Activated T-helper 1 cell treated with anti-CD3 and anti-CD28 coated beads, Interleukin-12 subunit alpha, Interleukin-12 subunit beta, Interleukin-2, Interleukin-4 antibody, amounts not matched to agents 30 ng/mL and 10 ng/mL and 1 ng/mL, durations not matched to agents 14 hours and 24 hours and 36 hours (primary cell): ENCODE data around the gene PRDM1. TPM values are rescaled to one million over a fixed set of nuclear protein-coding genes. Genes with fewer than 3 reads are reported as not detected.

Source experiments
- DNase-seq: peaks from one replicate; pipeline ENCODE4 v3.0.0; 2021; ENCODE audit warnings: low spot score
- H3K27ac Mint-ChIP-seq: one replicate; pipeline ENCODE4 v1.8.0; 2021; ENCODE audit warnings: mild to moderate bottlenecking, mixed read lengths
- H3K27me3 Mint-ChIP-seq: one replicate; pipeline ENCODE4 v1.8.0; 2022; ENCODE audit warnings: mild to moderate bottlenecking, moderate library complexity, mixed read lengths; ENCODE audit not compliant: insufficient read depth
- H3K36me3 Mint-ChIP-seq: one replicate; pipeline ENCODE4 v1.8.0; 2021; ENCODE audit warnings: low read depth, mixed read lengths
- H3K4me1 Mint-ChIP-seq: one replicate; pipeline ENCODE4 v1.8.0; 2021; ENCODE audit warnings: low read depth, mixed read lengths
- H3K4me3 Mint-ChIP-seq: one replicate; pipeline ENCODE4 v1.8.0; 2021; ENCODE audit warnings: mild to moderate bottlenecking, moderate library complexity, mixed read lengths
- H3K9me3 Mint-ChIP-seq: one replicate; pipeline ENCODE4 v1.8.0; 2021; ENCODE audit warnings: mixed read lengths
- intact Hi-C: fragments of 100-400 bp; cut with micrococcal nuclease; formaldehyde crosslinking; loops from one replicate; pipeline ENCODE4 v1.15.1; 2024
- total RNA-seq: library from RNA; stranded (reverse); gene quantifications from 2 replicates; pipeline ENCODE4 v1.2.3, GENCODE V29; 2022

The PRDM1 gene
- total RNA-seq, 1 donor from 2014 or later: 78.8 TPM

DNA sequence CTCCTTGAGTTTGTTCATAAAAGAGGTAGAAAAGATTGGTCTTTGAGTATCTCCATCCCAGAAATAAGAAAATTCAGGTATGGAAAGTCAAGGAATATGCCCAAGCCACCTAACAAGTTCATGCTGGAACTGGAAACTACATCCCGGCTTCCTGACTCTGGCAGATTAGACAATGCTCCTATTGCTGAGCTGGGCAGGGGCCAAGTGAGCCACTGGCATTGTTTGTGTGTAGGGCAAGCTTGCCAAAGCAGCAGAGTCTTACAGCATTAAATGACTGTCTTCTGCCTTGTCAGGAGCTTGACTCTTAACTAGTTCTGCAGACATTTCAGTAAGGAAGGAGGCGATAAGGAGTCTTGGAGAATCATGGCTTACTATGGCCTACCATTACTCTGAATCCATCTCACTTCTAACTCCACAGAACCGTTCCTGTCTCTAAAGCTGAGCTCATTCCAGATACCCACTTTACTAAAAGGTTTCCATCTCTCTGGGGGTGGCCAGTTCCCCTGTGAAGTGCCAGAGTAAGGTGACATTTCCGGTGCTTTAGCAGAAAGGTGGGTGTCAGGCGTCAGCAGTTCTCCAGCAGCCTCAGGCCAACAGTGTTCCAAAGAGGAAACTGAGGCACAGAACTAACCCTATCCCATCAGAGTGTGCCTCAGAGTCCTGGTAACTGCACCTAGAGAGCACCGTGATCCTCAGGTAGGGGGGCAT lies 30.1 kb downstream of the PRDM1 start:
- intact Hi-C loops: no loop called here
- H3K9me3 Mint-ChIP-seq: peaks cover 6% of the 10 kb centered on the region
- no peak overlapping the region for H3K4me3 Mint-ChIP-seq
- no peak for DNase-seq
- H3K36me3 Mint-ChIP-seq: peaks cover 7% of the 10 kb centered on the region
- H3K27ac Mint-ChIP-seq: no peak overlapping the region
- H3K4me1 Mint-ChIP-seq: peaks cover 94% of the 10 kb centered on the region
- H3K27me3 Mint-ChIP-seq: peaks cover 2% of the 10 kb centered on the region

DNA sequence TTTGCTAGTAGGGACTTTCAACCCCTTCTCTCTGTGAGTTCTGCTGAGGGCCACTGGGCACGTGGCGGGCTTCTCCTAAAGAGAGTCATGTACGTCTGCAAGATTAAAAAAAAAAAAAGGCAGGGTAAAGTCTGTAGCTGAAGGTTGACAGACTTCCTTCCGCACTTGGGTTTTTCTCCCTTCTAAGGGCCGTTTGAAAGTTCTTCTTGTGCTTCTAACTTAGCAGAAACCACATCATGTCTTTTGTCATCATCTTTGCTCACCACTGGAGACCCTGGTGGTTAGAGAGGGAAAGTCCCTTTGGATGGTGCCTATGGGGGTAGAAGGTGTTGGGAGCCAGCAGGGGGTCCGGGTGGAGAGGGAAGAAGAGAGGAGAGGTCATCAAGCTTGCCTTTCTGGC lies 31.4 kb downstream of the PRDM1 start:
- DNase-seq: peak; percentile 54
- peaks cover 91% of the 10 kb centered on the region for H3K4me1 Mint-ChIP-seq
- intact Hi-C loops: loop anchor here (1.0 kb wide), 1 partner anchor 25 kb away; no protein-coding TSS in a partner anchor
- peaks cover 6% of the 10 kb centered on the region for H3K9me3 Mint-ChIP-seq
- peaks cover 4% of the 10 kb centered on the region for H3K36me3 Mint-ChIP-seq
- peaks cover 2% of the 10 kb centered on the region for H3K27me3 Mint-ChIP-seq
- H3K4me3 Mint-ChIP-seq: peak overlapping the region; percentile 53
- H3K27ac Mint-ChIP-seq: peak overlapping the region; percentile 80

DNA sequence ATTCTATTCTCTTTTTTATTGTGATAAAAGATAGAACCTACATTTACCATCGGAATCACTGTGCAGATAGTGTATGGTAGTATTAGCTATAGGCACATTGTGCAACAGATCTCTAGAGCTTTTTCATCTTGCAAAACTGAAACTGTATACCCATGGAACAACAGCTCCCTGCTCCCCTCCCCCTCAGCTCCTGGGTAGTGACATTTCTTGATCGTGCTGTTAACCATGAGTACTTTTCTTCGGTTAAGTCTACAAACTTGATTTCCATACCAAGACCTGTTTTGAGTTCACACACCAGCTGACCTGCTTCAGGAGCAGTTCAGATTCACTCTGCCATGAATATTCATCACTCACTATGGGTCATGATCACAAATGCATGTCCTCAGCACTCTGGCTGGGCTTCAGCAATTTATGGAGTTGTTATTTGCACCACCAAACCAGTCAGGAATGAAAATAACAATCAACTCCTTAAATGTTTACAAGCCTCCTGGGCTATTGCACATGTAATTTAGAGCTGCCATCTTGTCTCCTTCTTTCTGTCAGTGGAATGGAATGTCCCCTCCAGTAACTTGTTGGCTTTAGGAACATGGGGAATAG lies 32.8 kb downstream of the PRDM1 start:
- Mint-ChIP-seq H3K27ac (peak overlapping the region; percentile 40), H3K4me1 (peaks cover 88% of the 10 kb centered on the region), H3K9me3 (peaks cover 6% of the 10 kb centered on the region), H3K27me3 (peaks cover 2% of the 10 kb centered on the region), H3K4me3 (no peak overlapping the region), H3K36me3 (peaks cover 4% of the 10 kb centered on the region)
- intact Hi-C loops: no loop called here
- no peak for DNase-seq

DNA sequence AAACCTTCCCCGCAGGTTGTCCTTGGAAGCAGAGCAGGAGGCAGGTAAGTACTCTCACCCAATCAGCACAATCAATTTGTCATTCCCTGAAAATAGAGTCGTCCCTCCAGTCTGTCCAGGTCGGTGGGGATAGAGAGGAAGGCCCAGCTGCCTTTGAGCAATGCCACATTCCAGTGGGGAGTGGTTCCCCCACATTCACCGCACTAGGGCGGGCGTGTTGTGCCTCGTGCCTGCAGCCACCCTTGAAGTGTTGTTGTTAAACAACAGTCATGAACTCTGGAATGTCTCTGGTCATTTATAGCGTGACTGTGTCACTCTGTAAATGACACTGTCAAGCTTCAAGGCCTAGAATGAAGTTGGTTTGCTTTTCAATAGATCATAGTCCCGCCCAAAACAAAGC lies 33.4 kb downstream of the PRDM1 start:
- Mint-ChIP-seq H3K4me1 (peaks cover 88% of the 10 kb centered on the region), H3K9me3 (peaks cover 6% of the 10 kb centered on the region), H3K27ac (no peak overlapping the region), H3K4me3 (no peak overlapping the region), H3K36me3 (peaks cover 4% of the 10 kb centered on the region), H3K27me3 (peaks cover 2% of the 10 kb centered on the region)
- intact Hi-C loops: no loop called here
- DNase-seq: no peak

DNA sequence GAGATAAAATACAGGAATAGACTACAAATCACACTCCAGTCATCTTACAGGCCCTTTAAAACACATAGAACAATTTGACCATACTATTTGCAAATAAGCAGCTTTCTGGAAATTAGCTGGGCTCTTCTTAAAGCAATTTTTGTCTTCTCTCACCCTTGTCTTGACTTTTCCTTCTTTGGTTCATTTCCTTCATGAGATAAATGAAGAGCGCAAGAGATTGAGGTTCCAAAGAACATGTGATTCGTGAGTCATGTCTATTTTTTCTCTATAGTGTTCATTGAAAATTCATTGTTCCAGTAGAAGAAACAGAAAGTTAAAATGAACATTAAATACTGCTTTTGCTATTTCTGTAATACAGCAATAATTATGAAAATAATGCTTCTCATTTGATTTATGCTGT lies 33.9 kb downstream of the PRDM1 start:
- H3K9me3 Mint-ChIP-seq: peaks cover 6% of the 10 kb centered on the region
- H3K27me3 Mint-ChIP-seq: peaks cover 4% of the 10 kb centered on the region
- no peak for DNase-seq
- no peak overlapping the region for H3K4me3 Mint-ChIP-seq
- H3K36me3 Mint-ChIP-seq: peaks cover 4% of the 10 kb centered on the region
- peaks cover 88% of the 10 kb centered on the region for H3K4me1 Mint-ChIP-seq
- intact Hi-C loops: no loop called here
- H3K27ac Mint-ChIP-seq: no peak overlapping the region

DNA sequence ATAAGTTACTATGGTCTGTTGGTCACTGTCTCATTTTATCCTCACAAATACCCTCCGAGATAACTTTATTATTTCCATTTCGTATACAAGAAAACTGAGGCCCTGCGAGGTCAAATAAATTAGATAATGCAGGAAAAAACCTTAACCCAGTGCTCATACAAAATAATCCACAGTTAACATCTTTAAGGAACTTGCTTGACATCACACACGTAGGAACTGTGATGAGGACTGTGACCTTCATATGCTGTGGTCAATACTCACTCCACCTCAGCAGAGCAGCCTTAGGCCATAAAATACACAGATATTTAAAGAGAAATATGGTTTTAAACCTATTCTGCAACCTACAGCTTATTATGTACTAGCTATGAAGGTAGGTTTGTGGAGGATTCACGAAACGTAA lies 34.3 kb downstream of the PRDM1 start:
- peaks cover 7% of the 10 kb centered on the region for H3K27me3 Mint-ChIP-seq
- H3K4me1 Mint-ChIP-seq: peaks cover 88% of the 10 kb centered on the region
- H3K4me3 Mint-ChIP-seq: no peak overlapping the region
- peaks cover 4% of the 10 kb centered on the region for H3K36me3 Mint-ChIP-seq
- H3K27ac Mint-ChIP-seq: no peak overlapping the region
- intact Hi-C loops: no loop called here
- peaks cover 6% of the 10 kb centered on the region for H3K9me3 Mint-ChIP-seq
- DNase-seq: no peak

- Mint-ChIP-seq H3K4me3 (no peak overlapping the region), H3K9me3 (peaks cover 6% of the 10 kb centered on the region), H3K4me1 (peaks cover 85% of the 10 kb centered on the region), H3K27ac (no peak overlapping the region), H3K36me3 (peaks cover 8% of the 10 kb centered on the region), H3K27me3 (peaks cover 7% of the 10 kb centered on the region)
- intact Hi-C loops: no loop called here
- DNase-seq: no peak
These were observed 36.3 kb downstream of the PRDM1 start for GRCh38 chr6:106122306-106122918.

GRCh38 chr6:106122938-106123656 lies 37.0 kb downstream of the PRDM1 start:
- DNase-seq: no peak
- Mint-ChIP-seq H3K9me3 (peaks cover 6% of the 10 kb centered on the region), H3K4me3 (no peak overlapping the region), H3K27ac (no peak overlapping the region), H3K36me3 (peaks cover 5% of the 10 kb centered on the region), H3K4me1 (peaks cover 78% of the 10 kb centered on the region), H3K27me3 (peaks cover 7% of the 10 kb centered on the region)
- intact Hi-C loops: no loop called here

DNA sequence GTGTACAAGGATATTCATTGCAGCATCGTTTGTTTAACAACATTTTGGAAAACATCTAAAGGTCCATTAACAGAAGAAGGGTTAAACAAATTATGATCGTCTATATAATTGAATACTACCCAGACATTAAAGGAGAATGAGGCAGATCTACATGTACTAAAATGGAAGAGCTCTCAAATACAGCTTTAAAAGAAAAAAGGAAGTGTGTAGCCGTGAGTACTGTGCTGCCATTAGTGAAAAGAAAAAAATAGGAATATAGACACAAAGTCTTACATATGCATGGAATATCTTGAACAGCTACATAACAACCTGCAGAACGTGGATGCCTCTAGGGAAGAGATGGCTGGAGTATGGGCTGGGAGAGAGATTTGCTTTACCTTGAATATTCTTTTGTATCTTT lies 37.9 kb downstream of the PRDM1 start:
- peaks cover 71% of the 10 kb centered on the region for H3K4me1 Mint-ChIP-seq
- H3K27ac Mint-ChIP-seq: no peak overlapping the region
- H3K27me3 Mint-ChIP-seq: peaks cover 5% of the 10 kb centered on the region
- peaks cover under 1% of the 10 kb centered on the region for H3K9me3 Mint-ChIP-seq
- no peak for DNase-seq
- H3K4me3 Mint-ChIP-seq: no peak overlapping the region
- peaks cover 5% of the 10 kb centered on the region for H3K36me3 Mint-ChIP-seq
- intact Hi-C loops: no loop called here

- DNase-seq: no peak
- Mint-ChIP-seq H3K4me1 (peaks cover 65% of the 10 kb centered on the region), H3K36me3 (peaks cover 5% of the 10 kb centered on the region), H3K9me3 (no peaks in the 10 kb centered on the region), H3K27ac (peak overlapping the region; percentile 70), H3K27me3 (peaks cover 5% of the 10 kb centered on the region), H3K4me3 (no peak overlapping the region)
- intact Hi-C loops: no loop called here
These were observed 38.6 kb downstream of the PRDM1 start for GRCh38 chr6:106124437-106125430.

GRCh38 chr6:106125925-106126435 lies 39.8 kb downstream of the PRDM1 start:
- peaks cover 53% of the 10 kb centered on the region for H3K4me1 Mint-ChIP-seq
- peak overlapping the region; percentile 52 for H3K4me3 Mint-ChIP-seq
- H3K9me3 Mint-ChIP-seq: no peaks in the 10 kb centered on the region
- intact Hi-C loops: loop anchor here (1.0 kb wide), 4 partner anchors 12 to 38 kb away; no protein-coding TSS in a partner anchor
- H3K36me3 Mint-ChIP-seq: peaks cover 5% of the 10 kb centered on the region
- DNase-seq: peak; percentile 34
- peak overlapping the region; percentile 83 for H3K27ac Mint-ChIP-seq
- H3K27me3 Mint-ChIP-seq: peaks cover 5% of the 10 kb centered on the region

DNA sequence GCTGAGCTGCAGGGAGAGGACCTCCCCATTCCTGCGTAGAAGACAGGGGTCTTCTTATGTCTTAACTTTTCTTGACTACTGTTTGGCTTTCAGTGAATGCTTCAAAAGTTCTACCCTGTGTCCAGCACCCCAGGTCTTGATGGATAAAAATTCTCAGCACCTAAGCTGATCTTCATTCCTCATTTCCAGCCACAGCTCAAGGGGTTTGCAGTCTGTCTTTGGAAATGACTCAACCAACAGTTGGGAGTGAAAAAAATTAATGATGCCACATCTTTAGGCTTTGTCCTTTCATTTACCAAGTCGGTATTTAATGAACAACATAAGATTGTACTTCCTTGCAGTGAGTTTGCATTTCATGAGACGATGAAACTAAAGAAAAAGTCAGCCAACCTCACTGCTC lies 40.3 kb downstream of the PRDM1 start:
- peaks cover 5% of the 10 kb centered on the region for H3K36me3 Mint-ChIP-seq
- peaks cover 5% of the 10 kb centered on the region for H3K27me3 Mint-ChIP-seq
- no peak for DNase-seq
- peaks cover 53% of the 10 kb centered on the region for H3K4me1 Mint-ChIP-seq
- peak overlapping the region; percentile 52 for H3K4me3 Mint-ChIP-seq
- intact Hi-C loops: loop anchor here (1.0 kb wide), 4 partner anchors 12 to 38 kb away; no protein-coding TSS in a partner anchor
- peak overlapping the region; percentile 83 for H3K27ac Mint-ChIP-seq
- H3K9me3 Mint-ChIP-seq: no peaks in the 10 kb centered on the region
